HTERT RPE-1 (cell line): Measurements from ENCODE around the gene GPR152.
"Not testable (repeated sequence)": the region's sequence is repeated elsewhere in the genome, so short reads cannot be mapped to it uniquely, and the experiment has no call there.

Experiments
- in situ Hi-C: fragments of 300-500 bp; cut with MboI; formaldehyde crosslinking; loops from 4 replicates; pipeline ENCODE4 v1.14.3; 2020; ENCODE audit warnings: low sequenced_read_pairs

GPR152 gene

DNA sequence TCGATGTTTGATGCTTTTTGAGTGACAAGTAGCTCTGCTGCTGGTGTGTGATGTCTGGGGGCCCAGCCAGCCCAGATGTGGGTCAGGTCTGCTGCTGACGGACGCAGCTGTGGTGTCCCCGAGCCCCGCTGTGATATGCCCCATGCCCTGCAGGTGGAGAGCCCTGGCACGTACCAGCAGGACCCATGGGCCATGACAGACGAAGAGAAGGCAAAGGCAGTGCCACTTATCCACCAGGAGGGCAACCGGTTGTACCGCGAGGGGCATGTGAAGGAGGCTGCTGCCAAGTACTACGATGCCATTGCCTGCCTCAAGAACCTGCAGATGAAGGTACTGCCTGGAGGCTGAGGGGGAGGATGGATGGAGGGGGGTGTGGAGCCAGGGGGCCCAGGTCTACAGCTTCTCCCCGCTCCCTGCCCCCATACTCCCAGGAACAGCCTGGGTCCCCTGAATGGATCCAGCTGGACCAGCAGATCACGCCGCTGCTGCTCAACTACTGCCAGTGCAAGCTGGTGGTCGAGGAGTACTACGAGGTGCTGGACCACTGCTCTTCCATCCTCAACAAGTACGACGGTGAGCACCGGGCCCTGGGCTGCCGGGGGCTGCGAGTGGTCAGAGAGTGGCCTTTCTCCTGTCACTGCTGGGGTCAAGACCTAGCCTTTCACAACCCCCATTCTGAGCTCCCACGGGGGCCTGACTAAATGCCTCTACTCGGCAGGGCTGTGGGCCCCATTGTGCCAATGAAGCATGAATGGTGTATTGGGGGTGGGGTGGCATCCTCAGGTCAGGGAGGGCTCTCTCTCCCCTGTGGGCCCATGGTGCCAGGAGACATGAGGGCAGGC is 37.6 kb upstream of the GPR152 start:
- in situ Hi-C loops, result no loop called here

DNA sequence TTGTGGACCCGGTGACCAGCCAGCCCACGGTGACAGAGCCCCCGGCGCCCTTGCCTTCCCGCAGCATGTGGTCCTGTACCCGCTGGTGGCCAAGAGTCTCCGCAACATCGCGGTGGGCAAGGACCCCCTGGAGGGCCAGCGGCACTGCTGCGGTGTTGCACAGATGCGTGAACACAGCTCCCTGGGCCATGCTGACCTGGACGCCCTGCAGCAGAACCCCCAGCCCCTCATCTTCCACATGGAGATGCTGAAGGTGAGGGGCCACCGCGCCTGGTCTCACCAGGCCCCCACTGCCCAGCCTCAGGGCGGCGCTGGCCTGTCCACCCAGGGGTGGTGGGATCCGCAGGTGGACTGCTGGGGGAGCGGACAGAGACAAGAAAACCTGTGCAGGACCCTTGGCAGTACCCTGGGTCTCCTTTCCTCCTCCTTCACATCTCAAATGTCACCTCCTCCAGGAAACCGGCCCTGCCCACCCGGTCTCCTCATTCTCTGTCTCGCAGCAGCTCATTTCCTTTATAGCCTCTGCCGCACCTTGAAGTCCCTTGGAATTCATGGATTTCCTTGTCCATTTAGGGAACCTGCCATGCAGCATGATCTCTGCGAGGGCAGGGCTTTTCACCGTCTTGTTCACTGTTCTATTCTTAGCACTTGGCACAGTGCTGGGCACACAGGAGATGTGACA is 36.8 kb upstream of the GPR152 start:
- in situ Hi-C loops, result no loop called here

DNA sequence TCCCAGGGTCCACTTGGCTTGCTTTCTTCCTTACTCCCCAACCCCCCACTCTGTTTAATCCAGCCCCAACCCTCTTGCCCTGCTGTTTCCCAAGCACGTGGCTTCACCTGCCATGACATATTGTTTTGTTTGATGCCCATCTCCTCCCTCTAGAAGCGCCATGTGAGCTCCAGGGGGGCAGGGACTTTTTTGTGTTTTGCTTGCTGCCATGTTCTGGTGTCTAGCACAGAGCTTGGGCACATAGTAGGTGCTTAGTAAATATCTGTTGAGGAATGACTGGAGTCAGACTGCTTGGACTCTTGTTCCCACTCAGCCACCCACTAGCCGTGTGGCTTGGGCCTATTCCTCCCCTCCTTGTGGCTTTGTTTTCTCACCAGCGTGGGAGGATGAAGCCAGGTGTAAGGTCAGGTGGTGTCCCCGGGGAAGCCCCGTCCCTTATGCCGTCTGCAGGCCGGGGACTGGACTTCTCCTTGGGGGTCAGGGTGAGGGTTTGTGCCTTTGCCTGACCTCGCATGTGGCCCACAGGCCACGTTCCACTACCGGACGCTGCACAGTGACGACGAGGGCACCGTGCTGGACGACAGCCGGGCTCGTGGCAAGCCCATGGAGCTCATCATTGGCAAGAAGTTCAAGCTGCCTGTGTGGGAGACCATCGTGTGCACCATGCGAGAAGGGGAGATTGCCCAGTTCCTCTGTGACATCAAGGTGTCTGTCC is 34.1 kb upstream of the GPR152 start:
- in situ Hi-C loops, result no loop called here

DNA sequence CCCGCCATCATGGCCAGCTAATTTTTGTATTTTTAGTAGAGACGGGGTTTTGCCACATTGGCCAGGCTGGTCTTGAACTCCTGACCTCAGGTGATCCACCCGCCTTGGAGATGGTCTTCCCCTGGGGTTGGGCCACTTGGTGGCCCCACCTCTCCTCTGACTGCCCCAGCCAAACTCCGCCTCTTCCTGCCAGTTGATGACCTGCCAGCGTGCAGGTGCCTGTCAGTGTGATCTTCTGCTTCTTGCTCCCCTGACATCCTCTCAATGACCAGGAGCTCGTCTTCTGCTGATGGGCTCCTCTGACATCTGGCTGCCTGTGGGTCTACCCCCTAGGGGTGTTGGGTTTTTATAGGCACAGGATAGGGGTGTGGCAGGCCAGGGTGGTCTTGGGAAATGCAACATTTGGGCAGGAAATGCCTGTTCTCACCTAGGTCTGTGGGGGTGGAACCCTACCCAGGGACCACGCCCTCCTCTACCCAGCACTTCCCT is 33.4 kb upstream of the GPR152 start:
- in situ Hi-C loops, result not testable (repeated sequence)

DNA sequence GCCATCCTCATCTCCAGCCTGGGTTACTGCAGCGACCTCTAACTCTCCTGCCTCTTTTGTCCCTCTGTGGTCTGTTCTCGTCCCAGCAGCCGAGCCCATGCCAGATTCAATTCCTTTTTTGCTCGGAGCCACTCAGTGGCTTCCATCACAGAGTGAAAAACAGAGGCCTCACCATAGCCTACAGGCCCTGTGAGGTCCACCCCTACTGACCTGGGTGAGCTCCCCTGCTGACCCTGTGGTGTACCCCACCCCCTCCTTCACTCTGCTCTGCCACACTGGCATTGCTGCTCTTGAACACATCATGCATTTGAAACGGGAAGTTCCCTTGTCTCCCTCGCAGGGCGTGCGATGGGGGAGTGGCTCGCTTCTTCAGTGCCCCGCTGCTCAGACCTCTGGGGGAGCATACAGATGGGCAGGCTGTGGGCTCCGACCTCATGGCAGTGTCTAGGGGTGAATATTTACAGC is 32.4 kb upstream of the GPR152 start:
- in situ Hi-C loops, result no loop called here

DNA sequence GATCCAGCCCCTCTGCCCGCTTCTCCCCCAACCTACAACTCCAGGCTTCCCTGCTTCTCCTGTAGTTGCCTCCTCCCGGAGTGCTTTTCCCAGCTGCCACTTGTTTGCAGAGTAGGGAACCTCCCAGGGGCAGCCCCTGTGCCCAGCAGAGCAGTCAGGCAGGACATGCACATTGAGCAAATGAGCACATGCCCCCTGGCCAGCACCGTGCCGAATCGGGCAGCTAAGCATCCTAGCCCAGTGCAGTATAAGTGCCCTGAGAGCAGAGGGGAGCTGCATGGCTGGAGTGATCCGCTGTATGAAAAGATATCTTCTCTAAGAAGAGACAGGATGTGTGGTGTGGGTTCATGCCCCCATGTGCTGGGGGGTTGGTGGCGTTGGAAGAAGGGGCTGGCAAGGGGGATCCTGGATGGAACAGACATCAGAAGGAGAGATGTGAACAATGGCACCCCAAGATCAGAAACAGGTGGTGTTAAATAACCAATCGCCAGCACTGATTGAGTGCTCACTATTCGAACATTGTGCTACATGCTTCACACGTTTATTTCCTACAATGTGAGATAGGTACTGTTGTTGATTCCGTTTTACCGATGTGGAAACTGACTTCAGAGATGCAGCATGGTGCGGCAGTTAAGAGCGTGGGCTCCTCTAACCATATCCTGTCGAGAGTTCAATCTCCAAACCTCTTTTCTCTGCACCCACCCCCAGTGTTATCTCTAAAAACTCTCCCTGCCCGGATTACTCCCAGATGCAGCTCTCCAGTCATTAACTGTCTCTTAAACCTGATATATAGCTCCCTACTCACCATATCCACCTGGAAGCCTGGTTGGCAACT is 31.5 kb upstream of the GPR152 start:
- in situ Hi-C loops, result no loop called here

GRCh38 chr11:67482827-67483798 is 30.6 kb upstream of the GPR152 start, which contains the start of gene AIP:
Gene AIP, plus strand, starts transcription at chr11:67483026. Its CDS starts 133 bp downstream, at chr11:67483159.
- in situ Hi-C loops, result no loop called here

DNA sequence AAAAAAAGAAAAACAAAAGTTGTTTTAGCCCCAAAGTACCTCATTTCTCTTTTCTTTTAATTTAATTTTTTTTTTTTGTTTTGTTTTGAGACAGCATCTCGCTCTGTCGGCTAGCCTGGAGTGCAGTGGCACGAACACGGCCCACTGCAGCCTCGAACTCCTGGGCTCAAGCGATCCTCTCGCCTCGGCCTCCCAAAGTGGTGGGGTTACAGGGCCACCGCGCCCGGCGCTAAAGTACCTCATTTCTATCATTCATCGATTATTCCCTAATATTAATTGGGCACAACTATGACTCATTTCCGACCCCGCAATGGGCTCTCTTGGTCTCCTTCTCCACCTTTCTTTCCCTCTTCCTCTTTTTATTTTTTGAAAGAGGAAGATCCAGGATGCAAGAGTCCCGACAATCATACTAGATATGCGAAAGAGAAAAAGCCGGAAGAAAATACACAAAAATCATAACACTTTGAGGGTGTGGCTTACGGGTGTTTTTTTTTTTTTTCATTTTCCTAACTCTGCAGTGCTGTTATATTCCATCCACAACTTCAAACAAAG is 29.8 kb upstream of the GPR152 start:
- in situ Hi-C loops, result no loop called here

DNA sequence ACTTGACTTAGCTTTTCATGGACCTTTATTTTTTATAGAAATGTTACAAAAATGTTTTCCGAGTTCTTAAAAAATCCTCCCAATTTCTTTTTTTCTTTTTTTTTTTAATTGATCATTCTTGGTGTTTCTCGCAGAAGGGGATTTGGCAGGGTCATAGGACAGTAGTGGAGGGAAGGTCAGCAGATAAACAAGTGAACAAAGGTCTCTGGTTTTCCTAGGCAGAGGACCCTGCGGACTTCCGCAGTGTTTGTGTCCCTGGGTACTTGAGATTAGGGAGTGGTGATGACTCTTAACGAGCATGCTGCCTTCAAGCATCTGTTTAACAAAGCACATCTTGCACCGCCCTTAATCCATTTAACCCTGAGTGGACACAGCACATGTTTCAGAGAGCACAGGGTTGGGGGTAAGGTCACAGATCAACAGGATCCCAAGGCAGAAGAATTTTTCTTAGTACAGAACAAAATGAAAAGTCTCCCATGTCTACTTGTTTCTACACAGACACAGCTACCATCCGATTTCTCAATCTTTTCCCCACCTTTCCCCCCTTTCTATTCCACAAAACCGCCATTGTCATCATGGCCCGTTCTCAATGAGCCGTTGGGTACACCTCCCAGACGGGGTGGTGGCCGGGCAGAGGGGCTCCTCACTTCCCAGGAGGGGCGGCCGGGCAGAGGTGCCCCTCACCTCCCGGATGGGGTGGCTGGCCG is 25.0 kb upstream of the GPR152 start:
- in situ Hi-C loops, result not testable (repeated sequence)

DNA sequence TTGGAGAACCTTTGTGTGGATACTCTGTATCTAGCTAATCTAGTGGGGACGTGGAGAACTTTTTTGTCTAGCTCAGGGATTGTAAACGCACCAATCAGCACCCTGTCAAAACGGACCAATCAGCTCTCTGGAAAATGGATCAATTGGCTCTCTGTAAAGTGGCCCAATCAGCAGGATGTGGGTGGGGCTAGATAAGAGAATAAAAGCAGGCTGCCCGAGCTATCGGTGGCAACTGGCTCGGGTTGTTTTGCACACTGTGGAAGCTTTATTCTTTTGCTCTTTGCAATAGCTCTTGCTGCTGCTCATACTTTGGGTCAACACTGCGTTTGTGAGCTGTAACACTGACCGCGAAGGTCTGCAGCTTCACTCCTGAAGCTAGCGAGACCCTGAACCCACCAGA is 24.2 kb upstream of the GPR152 start:
- in situ Hi-C loops, result not testable (repeated sequence)

DNA sequence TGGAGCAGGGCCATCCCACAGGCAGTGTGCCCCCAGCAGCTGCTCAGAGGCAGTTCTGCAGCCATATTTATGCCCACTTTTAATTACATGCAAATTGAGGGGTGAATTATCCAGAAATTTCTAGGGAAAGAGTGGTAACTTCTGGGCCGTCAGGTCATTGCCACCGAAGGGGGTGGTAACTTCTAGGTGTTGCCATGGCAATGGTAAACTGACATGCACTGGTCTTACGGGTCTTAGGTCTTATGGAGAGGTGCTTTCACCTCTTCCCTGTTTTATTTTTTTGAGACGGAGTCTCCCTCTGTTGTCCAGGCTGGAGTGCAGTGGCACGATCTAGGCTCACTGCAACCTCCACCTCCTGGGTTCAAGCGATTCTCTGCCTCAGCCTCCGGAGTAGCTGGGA is 20.4 kb upstream of the GPR152 start:
- in situ Hi-C loops, result no loop called here

DNA sequence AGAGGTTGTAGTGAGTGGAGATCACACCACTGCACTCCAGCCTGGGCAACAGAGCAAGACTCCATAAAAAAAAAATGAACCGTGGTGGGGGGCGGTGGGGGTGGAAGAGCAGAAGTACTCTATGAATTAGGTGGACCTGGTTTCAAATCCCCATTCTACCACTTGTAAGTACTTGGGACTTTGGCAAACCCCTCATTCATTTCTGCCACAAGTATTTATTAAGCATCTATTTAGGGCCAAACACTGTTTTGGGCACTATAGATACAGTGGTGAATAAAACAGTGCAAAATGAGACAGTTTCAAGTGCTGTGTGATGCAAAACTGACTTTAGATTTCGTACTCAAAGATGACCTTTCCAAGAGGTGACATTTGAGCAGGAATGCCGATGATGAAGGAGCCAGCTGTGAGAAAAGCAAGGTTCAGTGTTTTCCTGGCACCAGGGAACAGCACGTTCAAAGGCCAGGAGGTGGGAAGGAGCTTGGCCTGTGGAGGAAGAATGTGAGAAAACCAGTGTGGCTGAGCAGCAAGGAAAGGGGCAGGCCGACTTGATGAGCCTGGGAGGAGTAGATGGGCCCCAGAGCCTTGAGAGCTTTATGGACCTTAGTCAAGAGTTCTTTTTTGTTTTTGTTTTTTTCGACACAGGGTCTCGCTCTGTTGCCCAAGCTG is 17.9 kb upstream of the GPR152 start:
- in situ Hi-C loops, result no loop called here

DNA sequence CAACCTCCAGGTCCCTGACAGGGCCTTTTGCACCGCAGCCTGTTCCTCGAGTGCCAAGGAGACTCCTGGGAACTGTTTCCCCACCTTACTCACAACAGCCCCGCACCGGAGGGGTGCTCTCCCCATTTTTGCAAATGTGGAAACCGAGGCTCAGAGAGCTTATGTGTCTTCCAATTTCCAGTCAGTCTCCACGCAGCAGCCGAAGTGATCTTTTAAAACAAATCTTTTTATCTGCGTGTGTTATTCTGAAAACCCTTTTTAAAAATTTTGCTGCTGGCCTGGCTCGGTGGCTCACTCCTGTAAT is 16.9 kb upstream of the GPR152 start:
- in situ Hi-C loops, result no loop called here

DNA sequence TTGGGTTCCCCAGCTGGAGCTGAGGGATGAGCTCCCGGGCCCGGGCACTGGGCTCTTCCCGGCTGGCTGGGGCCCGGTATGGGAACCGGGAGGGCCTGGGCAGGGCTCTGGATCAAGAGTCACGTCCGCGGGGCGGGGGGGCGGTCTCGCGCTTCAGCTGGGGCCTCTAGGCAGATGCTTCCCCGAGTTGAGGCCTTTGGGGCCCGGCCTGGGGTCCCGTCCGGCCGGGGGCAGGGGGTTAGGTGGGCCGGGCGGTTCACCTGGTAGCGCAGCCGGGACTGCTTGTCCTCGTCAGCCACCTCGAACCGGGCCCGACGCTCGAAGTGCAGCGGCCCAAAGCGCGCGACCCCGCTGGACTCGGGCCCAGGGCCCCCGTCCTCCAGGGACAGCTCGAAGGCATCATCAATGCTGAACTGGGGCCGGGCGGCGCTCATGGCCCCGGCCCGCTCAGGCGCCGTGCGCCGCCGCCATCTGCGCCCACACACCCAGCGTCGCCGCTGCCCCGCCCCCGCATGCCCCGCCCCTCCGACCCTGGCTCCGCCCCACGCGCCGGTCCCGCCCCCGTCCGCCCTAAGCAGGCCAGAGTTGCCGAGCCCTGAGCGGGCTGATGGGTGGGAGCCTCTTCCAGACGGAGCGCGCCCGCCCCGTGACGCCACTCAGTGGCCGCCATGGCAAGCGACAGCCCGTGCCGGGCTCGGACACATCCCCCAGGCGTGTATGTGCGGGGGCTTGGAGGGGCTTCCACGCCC is 16.4 kb upstream of the GPR152 start, which contains the start of gene TMEM134:
Gene TMEM134, minus strand, starts transcription at position 493 of the 749 bp plus-strand sequence. Its CDS starts 59 bp downstream, at position 434.
- in situ Hi-C loops, result no loop called here

DNA sequence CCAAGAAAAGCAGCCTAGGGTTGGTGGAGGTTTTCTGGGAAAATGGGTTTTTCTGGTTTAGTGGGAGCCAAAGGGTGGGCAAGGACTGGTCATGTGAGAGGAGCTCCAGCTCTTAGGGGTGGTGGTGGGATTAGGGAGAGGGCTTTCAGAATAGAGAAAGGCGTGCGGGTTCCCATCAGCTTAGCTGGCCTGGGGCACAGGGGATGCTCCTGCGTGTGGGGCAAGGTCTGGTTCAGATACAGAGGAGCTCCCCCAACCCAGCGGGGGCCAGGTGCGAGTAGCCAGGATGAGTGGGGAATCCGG is 15.9 kb upstream of the GPR152 start:
- in situ Hi-C loops, result no loop called here

DNA sequence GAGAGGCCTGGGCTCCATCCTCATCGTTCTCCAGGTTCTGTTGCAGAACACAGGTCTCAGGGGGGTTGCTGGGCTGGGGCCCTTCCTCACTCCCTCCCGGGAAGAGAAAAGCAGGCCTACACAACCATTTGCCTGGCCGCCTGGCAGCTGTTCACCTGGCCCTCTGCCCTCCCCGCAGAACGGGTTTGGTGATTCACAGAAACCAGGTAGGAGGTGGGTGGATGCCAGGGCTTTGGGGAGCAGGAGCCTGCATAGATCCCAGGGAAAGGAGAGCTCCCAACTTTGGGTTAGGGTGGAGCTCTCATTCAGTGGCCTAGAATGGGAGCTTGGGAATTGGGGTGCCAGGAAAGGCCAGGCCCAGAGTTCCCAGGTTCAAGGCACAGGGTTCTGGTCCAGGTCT is 15.5 kb upstream of the GPR152 start:
- in situ Hi-C loops, result no loop called here

GRCh38 chr11:67466962-67467771 is 14.6 kb upstream of the GPR152 start:
- in situ Hi-C loops, result no loop called here
